Adrenal gland (tissue), 12 donors: ENCODE data around the gene ALOX15B. TPM values are rescaled to one million over a fixed set of nuclear protein-coding genes. Genes with fewer than 3 reads are reported as not detected.

Experiments used
- DNase-seq, 7 donors: peaks; one replicate each; pipeline ENCODE4 v3.0.0-alpha.2; 2019 to 2020
- H3K27ac ChIP-seq, 5 donors: fragments of 200-600 bp; sonication (generic) in 4 of 5; 1 replicate in 3 of 5; 2 replicates in 2 of 5; pipeline versions ENCODE4 v1.5.1 to v1.8.0; 2016 to 2020; ENCODE audit warnings: mild to moderate bottlenecking in 1 of 5
- H3K27me3 ChIP-seq: fragments of 200-600 bp; 2 replicates; pipeline ENCODE4 v1.8.0; 2021
- H3K36me3 ChIP-seq, 2 donors: fragments of 200-600 bp; replicated peaks in 1 of 2; 1 replicate in 1 of 2; 2 replicates in 1 of 2; pipeline versions ENCODE4 v1.5.1 to v1.8.0; 2018 to 2022
- H3K4me1 ChIP-seq, 2 donors: fragments of 200-600 bp; replicated peaks in 1 of 2; 1 replicate in 1 of 2; 2 replicates in 1 of 2; pipeline versions ENCODE4 v1.5.1 to v1.8.0; 2018 to 2021
- H3K4me3 ChIP-seq, 4 donors: fragments of 200-600 bp; sonication (generic) in 3 of 4; one replicate each; pipeline ENCODE4 v1.5.1; 2016 to 2018
- H3K9me3 ChIP-seq, 3 donors: fragments of 200-600 bp; sonication (generic) in 1 of 3; replicated peaks in 1 of 3; 1 replicate in 2 of 3; 2 replicates in 1 of 3; pipeline versions ENCODE4 v1.5.1 to v1.8.0; 2016 to 2021
- CTCF ChIP-seq, 6 experiments: fragments of 450-650 bp in 4 of 6; fragments of 200-600 bp in 2 of 6; sonication (generic) in 1 of 6; IDR thresholded peaks; 1 replicate in 5 of 6; 2 replicates in 1 of 6; pipeline versions ENCODE4 v1.5.1 to v1.8.0; 2016 to 2021; ENCODE audit warnings: antibody characterized with exemption in 6 of 6, mild to moderate bottlenecking in 2 of 6, moderate library complexity in 1 of 6
- POLR2A ChIP-seq, 2 donors: fragments of 450-650 bp; IDR thresholded peaks; one replicate each; pipeline ENCODE4 v1.6.1; 2017; ENCODE audit warnings: antibody characterized with exemption in 2 of 2, mild to moderate bottlenecking in 2 of 2, moderate library complexity in 1 of 2
- WGBS, 4 donors: extraction: QIAGEN DNeasy Blood & Tissue Kit in 2 of 4; methylation state at CpG; one replicate each; pipeline versions ENCODE4 v1.1.5 to v1.1.7; 2013 to 2017; 5-methylcytosine and 5-hydroxymethylcytosine counted together
- intact Hi-C, 2 donors: fragments of 100-400 bp; cut with DNase I; formaldehyde crosslinking; loops; one replicate each; pipeline versions ENCODE4 v1.14.1 to v1.15.0; 2022 to 2023
- polyA plus RNA-seq, 3 donors: library from polyadenylated mRNA; stranded (reverse); fragments of 200-250 nt in 2 of 3; fragments of 350-450 nt in 1 of 3; fragmentation: Illumina TruSeq in 1 of 3; extraction: RNeasy Lipid Tissue Mini Kit (QIAGEN cat#74804) in 1 of 3; gene quantifications; one replicate each; pipeline ENCODE4 v1.2.3, GENCODE V29; 2013 to 2014
- total RNA-seq, 9 donors: library from RNA; depleted of rRNA in 4 of 9; stranded (reverse); fragments of >200 nt in 4 of 9; fragments of 120-200 nt in 1 of 9; fragmentation: NEBNext Ultra II Directional in 1 of 9; extraction: Animal tissue kit (Norgen Biotek cat#: 25700) in 1 of 9; gene quantifications; one replicate each; pipeline versions ENCODE4 v1.1.0 to v1.2.4, GENCODE V29; 2013 to 2023
- donor health status: healthy with polysubstance abuse.
- donor health status: Bipolar disorder and iron deficiency.
- donor health status: DM: yes; HTN: yes; CAD: no.
- donor health status: DM: no; HTN: no; CAD: no.
- donor health status: DM: no; HTN: no; CAD: no.
- donor health status: DM: yes; HTN: yes; CAD: no.

ALOX15B gene
- total and polyA plus RNA-seq, 12 donors = 1.1 to 9.8 (median 3.9) TPM; not detected in 1

- Histone ChIP-seq H3K9me3 (no peaks in the 10 kb centered on the region), H3K4me3 (no peak overlapping the region), H3K27ac (no peak overlapping the region), H3K4me1 (no peaks in the 10 kb centered on the region), H3K36me3 (no peaks in the 10 kb centered on the region), H3K27me3 (peaks cover 5% of the 10 kb centered on the region)
- WGBS, 4 donors = 80 to 88% (median 84%) methylated on average over 9 to 11 of the region's 11 CpGs
- TF ChIP-seq POLR2A (IDR thresholded peaks at IDR 0.05) (no peak), CTCF (IDR thresholded peaks at IDR 0.05) (no peak)
- peak in 1 of 7 donors; percentile 11 for DNase-seq
- intact Hi-C loops = no loop called here
Measured at GRCh38 chr17:8046306-8046928, 7.6 kb downstream of the ALOX15B start.

GRCh38 chr17:8046929-8047768 is 8.3 kb downstream of the ALOX15B start:
- no peak for TF ChIP-seq CTCF (IDR thresholded peaks at IDR 0.05)
- TF ChIP-seq POLR2A (IDR thresholded peaks at IDR 0.05) = no peak
- no peaks in the 10 kb centered on the region for H3K4me1 ChIP-seq
- no peak overlapping the region for H3K27ac ChIP-seq
- WGBS, 4 donors = 77 to 83% (median 81%) methylated on average over 15 to 24 of the region's 24 CpGs
- DNase-seq = peak in 1 of 7 donors; percentile 10
- H3K36me3 ChIP-seq = no peaks in the 10 kb centered on the region
- peaks cover 5% of the 10 kb centered on the region for H3K27me3 ChIP-seq
- intact Hi-C loops = no loop called here
- no peaks in the 10 kb centered on the region for H3K9me3 ChIP-seq
- no peak overlapping the region for H3K4me3 ChIP-seq

GRCh38 chr17:8047769-8048110 is 8.9 kb downstream of the ALOX15B start:
- Histone ChIP-seq H3K27me3 (peaks cover 5% of the 10 kb centered on the region), H3K36me3 (no peaks in the 10 kb centered on the region), H3K9me3 (no peaks in the 10 kb centered on the region), H3K4me3 (no peak overlapping the region), H3K4me1 (no peaks in the 10 kb centered on the region), H3K27ac (no peak overlapping the region)
- 70 to 90% (median 90%) methylated on average over 3 to 4 of the region's 4 CpGs for WGBS, 4 donors
- no peak for TF ChIP-seq POLR2A (IDR thresholded peaks at IDR 0.05)
- TF ChIP-seq CTCF (IDR thresholded peaks at IDR 0.05) = no peak
- intact Hi-C loops = no loop called here
- DNase-seq = no peak

GRCh38 chr17:8048236-8048635 is 9.4 kb downstream of the ALOX15B start:
- 79 to 90% (median 88%) methylated on average over 4 to 12 of the region's 12 CpGs for WGBS, 4 donors
- intact Hi-C loops = no loop called here
- no peaks in the 10 kb centered on the region for H3K4me1 ChIP-seq

More at GRCh38 chr17:8048236-8048635, 9.4 kb downstream of the ALOX15B start:
- TF ChIP-seq CTCF (IDR thresholded peaks at IDR 0.05) = no peak
- TF ChIP-seq POLR2A (IDR thresholded peaks at IDR 0.05) = no peak
- no peaks in the 10 kb centered on the region for H3K9me3 ChIP-seq
- peaks cover 5% of the 10 kb centered on the region for H3K27me3 ChIP-seq
- H3K4me3 ChIP-seq = no peak overlapping the region
- no peaks in the 10 kb centered on the region for H3K36me3 ChIP-seq
- DNase-seq = peak in 1 of 7 donors; percentile 11
- H3K27ac ChIP-seq = no peak overlapping the region
